Urinary bladder (tissue), 4 donors: Measurements from ENCODE around the gene PRKG1. TPM values are rescaled to one million over a fixed set of nuclear protein-coding genes. Genes with fewer than 3 reads are reported as not detected.

Source experiments
- DNase-seq: peaks from one replicate; pipeline ENCODE4 v3.0.0-alpha.2; 2015; ENCODE audit errors: extremely low spot score
- H3K27ac ChIP-seq: one replicate; pipeline ENCODE4 v1.5.1; 2013; ENCODE audit warnings: low read depth, mild to moderate bottlenecking, moderate library complexity
- H3K36me3 ChIP-seq: one replicate; pipeline ENCODE4 v1.6.1; 2013; ENCODE audit warnings: mild to moderate bottlenecking, moderate library complexity; ENCODE audit not compliant: insufficient read depth
- H3K4me1 ChIP-seq: one replicate; pipeline ENCODE4 v1.6.1; 2013; ENCODE audit warnings: mild to moderate bottlenecking, moderate library complexity; ENCODE audit not compliant: insufficient read depth
- H3K4me3 ChIP-seq: one replicate; pipeline ENCODE4 v1.5.1; 2013; ENCODE audit warnings: low read depth, low read length
- WGBS: extraction: QIAGEN DNeasy Blood & Tissue Kit; methylation state at CpG from one replicate; pipeline ENCODE4 v1.1.7; 2013; 5-methylcytosine and 5-hydroxymethylcytosine counted together
- polyA plus RNA-seq: library from polyadenylated mRNA; stranded (reverse); fragments of 200-250 nt; gene quantifications from one replicate; pipeline ENCODE4 v1.2.3, GENCODE V29; 2013
- total RNA-seq: library from RNA; depleted of rRNA; stranded (reverse); fragments of >200 nt; gene quantifications from one replicate; pipeline ENCODE4 v1.2.3, GENCODE V29; 2014
- donor health status: healthy with polysubstance abuse.
- donor health status: healthy.

The PRKG1 gene
- total and polyA plus RNA-seq, 2 donors = 17.1 to 126 TPM

- no peak overlapping the region for H3K27ac ChIP-seq
- WGBS = 93% methylated on average over 5 of the region's 5 CpGs
- H3K4me3 ChIP-seq = no peak overlapping the region
Observed at GRCh38 chr10:52110576-52110975, 1036.3 kb downstream of the PRKG1 start.

GRCh38 chr10:52111101-52111891, 1037.0 kb downstream of the PRKG1 start:
- Histone ChIP-seq H3K27ac (no peak overlapping the region), H3K4me1 (no peaks in the 10 kb centered on the region), H3K36me3 (no peaks in the 10 kb centered on the region), H3K4me3 (no peak overlapping the region)
- no peak for DNase-seq
- WGBS = 54% methylated on average over 3 of the region's 3 CpGs

More at GRCh38 chr10:52110576-52110975, 1036.3 kb downstream of the PRKG1 start:
- no peak for DNase-seq
- no peaks in the 10 kb centered on the region for H3K4me1 ChIP-seq
- H3K36me3 ChIP-seq = no peaks in the 10 kb centered on the region

- no peak for DNase-seq
- no peak overlapping the region for H3K27ac ChIP-seq
- 87% methylated on average over 3 of the region's 3 CpGs for WGBS
- no peaks in the 10 kb centered on the region for H3K36me3 ChIP-seq
- no peaks in the 10 kb centered on the region for H3K4me1 ChIP-seq
- H3K4me3 ChIP-seq = no peak overlapping the region
Observed at GRCh38 chr10:52115823-52116222, 1041.5 kb downstream of the PRKG1 start.

- Histone ChIP-seq H3K4me1 (no peaks in the 10 kb centered on the region), H3K27ac (no peak overlapping the region), H3K36me3 (no peaks in the 10 kb centered on the region), H3K4me3 (no peak overlapping the region)
- no peak for DNase-seq
Observed at GRCh38 chr10:52119507-52119906, 1045.2 kb downstream of the PRKG1 start.

- WGBS = 66% methylated on average over 4 of the region's 4 CpGs
- Histone ChIP-seq H3K27ac (no peak overlapping the region), H3K4me3 (no peak overlapping the region), H3K4me1 (no peaks in the 10 kb centered on the region), H3K36me3 (no peaks in the 10 kb centered on the region)
- no peak for DNase-seq
Observed at GRCh38 chr10:52121688-52122087, 1047.4 kb downstream of the PRKG1 start.

GRCh38 chr10:52128056-52128683, 1053.9 kb downstream of the PRKG1 start:
- H3K4me1 ChIP-seq = no peaks in the 10 kb centered on the region
- DNase-seq = no peak
- no peaks in the 10 kb centered on the region for H3K36me3 ChIP-seq
- H3K27ac ChIP-seq = no peak overlapping the region
- WGBS = 74% methylated on average over 8 of the region's 8 CpGs
- H3K4me3 ChIP-seq = no peak overlapping the region

GRCh38 chr10:52129410-52130178, 1055.3 kb downstream of the PRKG1 start:
- no peaks in the 10 kb centered on the region for H3K36me3 ChIP-seq
- H3K4me3 ChIP-seq = no peak overlapping the region
- no peak for DNase-seq
- no peak overlapping the region for H3K27ac ChIP-seq
- WGBS = 98% methylated on average over 3 of the region's 3 CpGs
- H3K4me1 ChIP-seq = no peaks in the 10 kb centered on the region

- H3K27ac ChIP-seq = no peak overlapping the region
- DNase-seq = no peak
- H3K36me3 ChIP-seq = no peaks in the 10 kb centered on the region
- H3K4me1 ChIP-seq = no peaks in the 10 kb centered on the region
- 83% methylated on average over 2 of the region's 2 CpGs for WGBS
- H3K4me3 ChIP-seq = no peak overlapping the region
Observed at GRCh38 chr10:52135101-52135500, 1060.8 kb downstream of the PRKG1 start.

- WGBS = 88% methylated on average over 2 of the region's 2 CpGs
- no peak for DNase-seq
- H3K4me3 ChIP-seq = no peak overlapping the region
Observed at GRCh38 chr10:52136921-52137320, 1062.6 kb downstream of the PRKG1 start.

GRCh38 chr10:52143338-52143737, 1069.1 kb downstream of the PRKG1 start:
- no peaks in the 10 kb centered on the region for H3K4me1 ChIP-seq
- no peaks in the 10 kb centered on the region for H3K36me3 ChIP-seq
- 97% methylated on average over 1 of the region's 1 CpG for WGBS
- no peak overlapping the region for H3K4me3 ChIP-seq
- no peak for DNase-seq
- H3K27ac ChIP-seq = no peak overlapping the region

More at GRCh38 chr10:52136921-52137320, 1062.6 kb downstream of the PRKG1 start:
- H3K36me3 ChIP-seq = no peaks in the 10 kb centered on the region
- H3K27ac ChIP-seq = no peak overlapping the region
- H3K4me1 ChIP-seq = no peaks in the 10 kb centered on the region

- Histone ChIP-seq H3K27ac (no peak overlapping the region), H3K4me3 (no peak overlapping the region), H3K4me1 (no peaks in the 10 kb centered on the region), H3K36me3 (no peaks in the 10 kb centered on the region)
- DNase-seq = no peak
- 23% methylated on average over 1 of the region's 1 CpG for WGBS
Observed at GRCh38 chr10:52145636-52146035, 1071.3 kb downstream of the PRKG1 start.

- Histone ChIP-seq H3K4me3 (no peak overlapping the region), H3K4me1 (no peaks in the 10 kb centered on the region), H3K27ac (no peak overlapping the region), H3K36me3 (no peaks in the 10 kb centered on the region)
- 77% methylated on average over 2 of the region's 2 CpGs for WGBS
- no peak for DNase-seq
Observed at GRCh38 chr10:52146766-52147165, 1072.5 kb downstream of the PRKG1 start.

- WGBS = 73% methylated on average over 4 of the region's 4 CpGs
- DNase-seq = no peak
- Histone ChIP-seq H3K4me3 (no peak overlapping the region), H3K27ac (no peak overlapping the region), H3K36me3 (no peaks in the 10 kb centered on the region), H3K4me1 (no peaks in the 10 kb centered on the region)
Observed at GRCh38 chr10:52170776-52171175, 1096.5 kb downstream of the PRKG1 start.

- DNase-seq = no peak
- Histone ChIP-seq H3K27ac (no peak overlapping the region), H3K36me3 (no peaks in the 10 kb centered on the region), H3K4me1 (no peaks in the 10 kb centered on the region), H3K4me3 (no peak overlapping the region)
- WGBS = 89% methylated on average over 1 of the region's 1 CpG
Observed at GRCh38 chr10:52172581-52172980, 1098.3 kb downstream of the PRKG1 start.
